AG09309 (cell line): ENCODE results near the gene HAGHL.

Experiments used
- DNase-seq: peaks from one replicate; pipeline ENCODE4 v3.0.0-alpha.2; 2010; ENCODE audit warnings: low read depth
- H3K4me3 ChIP-seq: 2 replicates; pipeline ENCODE4 v1.5.1; 2011; ENCODE audit warnings: mild to moderate bottlenecking, low read depth, low read length, moderate library complexity; ENCODE audit not compliant: control insufficient read depth
- TF ChIP-seq, protein P1 (sequence below): IDR thresholded peaks from 2 replicates; pipeline ENCODE4 v1.5.1; 2011; ENCODE audit warnings: mild to moderate bottlenecking, low read depth, low read length, inconsistent platforms; ENCODE audit not compliant: insufficient read depth, control insufficient read depth; ENCODE audit errors: missing control alignments

HAGHL gene

GRCh38 chr16:733382-734207 is 6.7 kb downstream of the HAGHL start:
- DNase-seq = no peak
- TF ChIP-seq, protein P1, sequence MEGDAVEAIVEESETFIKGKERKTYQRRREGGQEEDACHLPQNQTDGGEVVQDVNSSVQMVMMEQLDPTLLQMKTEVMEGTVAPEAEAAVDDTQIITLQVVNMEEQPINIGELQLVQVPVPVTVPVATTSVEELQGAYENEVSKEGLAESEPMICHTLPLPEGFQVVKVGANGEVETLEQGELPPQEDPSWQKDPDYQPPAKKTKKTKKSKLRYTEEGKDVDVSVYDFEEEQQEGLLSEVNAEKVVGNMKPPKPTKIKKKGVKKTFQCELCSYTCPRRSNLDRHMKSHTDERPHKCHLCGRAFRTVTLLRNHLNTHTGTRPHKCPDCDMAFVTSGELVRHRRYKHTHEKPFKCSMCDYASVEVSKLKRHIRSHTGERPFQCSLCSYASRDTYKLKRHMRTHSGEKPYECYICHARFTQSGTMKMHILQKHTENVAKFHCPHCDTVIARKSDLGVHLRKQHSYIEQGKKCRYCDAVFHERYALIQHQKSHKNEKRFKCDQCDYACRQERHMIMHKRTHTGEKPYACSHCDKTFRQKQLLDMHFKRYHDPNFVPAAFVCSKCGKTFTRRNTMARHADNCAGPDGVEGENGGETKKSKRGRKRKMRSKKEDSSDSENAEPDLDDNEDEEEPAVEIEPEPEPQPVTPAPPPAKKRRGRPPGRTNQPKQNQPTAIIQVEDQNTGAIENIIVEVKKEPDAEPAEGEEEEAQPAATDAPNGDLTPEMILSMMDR = peak; percentile 28
- no peak overlapping the region for H3K4me3 ChIP-seq

DNA sequence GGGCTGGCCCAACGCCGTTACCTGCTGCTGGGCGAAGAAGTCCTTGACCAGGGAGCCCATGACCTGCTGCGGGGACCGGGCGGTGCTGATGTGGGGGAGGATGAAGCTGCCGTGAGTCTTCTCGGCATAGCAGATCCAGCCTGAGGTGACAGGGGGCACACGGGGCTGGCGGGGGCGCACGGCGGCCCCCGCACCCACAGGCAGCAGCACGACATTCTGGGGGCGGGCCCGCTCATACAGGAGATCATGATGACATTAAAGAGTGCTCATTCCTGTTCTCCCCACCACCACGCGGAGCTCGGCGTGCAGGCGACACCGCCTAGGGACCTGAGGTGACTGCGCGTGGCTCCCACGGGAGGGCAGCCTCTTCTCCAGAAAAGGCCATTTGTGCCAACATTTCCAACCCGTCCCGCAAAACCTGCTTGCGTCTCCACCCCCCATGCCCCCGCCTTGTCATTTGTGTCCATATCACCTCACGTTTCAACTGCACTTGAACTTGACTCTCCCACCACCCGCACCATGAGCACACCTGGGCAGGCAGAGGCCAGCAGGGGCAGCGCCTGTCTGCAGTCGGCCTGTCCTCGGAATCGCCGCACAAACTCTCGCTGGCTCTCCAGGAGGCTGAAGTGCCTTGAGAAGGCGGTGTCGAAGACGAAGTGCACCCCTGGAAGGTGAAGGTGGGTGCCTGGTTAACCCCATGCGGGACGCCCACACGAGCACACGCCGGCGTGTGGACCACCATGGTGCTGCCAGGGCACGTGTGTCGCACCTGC is 7.5 kb downstream of the HAGHL start:
- no peak overlapping the region for H3K4me3 ChIP-seq
- TF ChIP-seq, protein P1 = no peak
- DNase-seq = no peak

GRCh38 chr16:734981-735881 is 8.3 kb downstream of the HAGHL start:
- TF ChIP-seq, protein P1 = no peak
- H3K4me3 ChIP-seq = no peak overlapping the region
- no peak for DNase-seq

- no peak for DNase-seq
- no peak overlapping the region for H3K4me3 ChIP-seq
- TF ChIP-seq, protein P1 = no peak
These were observed 9.1 kb downstream of the HAGHL start for GRCh38 chr16:735982-736453.

- H3K4me3 ChIP-seq = no peak overlapping the region
- TF ChIP-seq, protein P1 = no peak
- DNase-seq = no peak
These were observed 10.1 kb downstream of the HAGHL start for GRCh38 chr16:736936-737481.
